Measurements from ENCODE around the gene PABPC1L.

PABPC1L gene

GRCh38 chr20:44942264-44942973 lies 32.6 kb downstream of the PABPC1L start:
- DNase-seq (ENCODE audit: low spot score) = no peak

- DNase-seq (ENCODE audit: low spot score) = no peak
These were observed 34.0 kb downstream of the PABPC1L start for GRCh38 chr20:44943828-44944227.

GRCh38 chr20:44945261-44945660 lies 35.4 kb downstream of the PABPC1L start:
- no peak for DNase-seq (ENCODE audit: low spot score)

GRCh38 chr20:44946271-44946852 lies 36.5 kb downstream of the PABPC1L start:
- DNase-seq (ENCODE audit: low spot score) = no peak

- DNase-seq (ENCODE audit: low spot score) = no peak
These were observed 38.2 kb downstream of the PABPC1L start for GRCh38 chr20:44948107-44948506.

GRCh38 chr20:44948513-44948912 lies 38.7 kb downstream of the PABPC1L start:
- DNase-seq (ENCODE audit: low spot score) = no peak

GRCh38 chr20:44950368-44950767 lies 40.5 kb downstream of the PABPC1L start:
- DNase-seq (ENCODE audit: low spot score) = no peak

GRCh38 chr20:44952731-44953130 lies 42.9 kb downstream of the PABPC1L start:
- DNase-seq (ENCODE audit: low spot score) = no peak

GRCh38 chr20:44954211-44954610 lies 44.4 kb downstream of the PABPC1L start:
- no peak for DNase-seq (ENCODE audit: low spot score)

- DNase-seq (ENCODE audit: low spot score) = no peak
These were observed 45.4 kb downstream of the PABPC1L start for GRCh38 chr20:44955270-44955669.

GRCh38 chr20:44956410-44956809 lies 46.5 kb downstream of the PABPC1L start:
- DNase-seq (ENCODE audit: low spot score) = no peak

- no peak for DNase-seq (ENCODE audit: low spot score)
These were observed 48.4 kb downstream of the PABPC1L start for GRCh38 chr20:44958276-44958675.

GRCh38 chr20:44959082-44959637 lies 49.3 kb downstream of the PABPC1L start:
- peak; percentile 23 for DNase-seq (ENCODE audit: low spot score)

- peak; percentile 45 for DNase-seq (ENCODE audit: low spot score)
These were observed 49.8 kb downstream of the PABPC1L start for GRCh38 chr20:44959638-44960102.

GRCh38 chr20:44960103-44960852 lies 50.4 kb downstream of the PABPC1L start, which contains the start of gene TOMM34:
Gene TOMM34, minus strand, starts transcription at chr20:44960397. Its CDS starts 64 bp downstream, at chr20:44960333.
- DNase-seq (ENCODE audit: low spot score) = peak; percentile 99

- DNase-seq (ENCODE audit: low spot score) = no peak
These were observed 51.4 kb downstream of the PABPC1L start for GRCh38 chr20:44961011-44961869.

GRCh38 chr20:44961870-44962267 lies 52.0 kb downstream of the PABPC1L start:
- DNase-seq (ENCODE audit: low spot score) = peak; percentile 33

- no peak for DNase-seq (ENCODE audit: low spot score)
These were observed 52.6 kb downstream of the PABPC1L start for GRCh38 chr20:44962483-44962882.

- DNase-seq (ENCODE audit: low spot score) = no peak
These were observed 53.7 kb downstream of the PABPC1L start for GRCh38 chr20:44963325-44964215.

GRCh38 chr20:44965651-44966029 lies 55.8 kb downstream of the PABPC1L start:
- DNase-seq (ENCODE audit: low spot score) = no peak

All from GM03348 (cell line).